Mammary epithelial cell (primary cell): ENCODE results near the gene SORCS2.

Experiments
- CTCF ChIP-seq, 2 donors: IDR thresholded peaks in 1 of 2; conservative IDR thresholded peaks in 1 of 2; 2 replicates each; pipeline ENCODE4 v1.5.1; 2011 to 2012; ENCODE audit warnings: inconsistent platforms in 2 of 2, low read length in 2 of 2, mild to moderate bottlenecking in 2 of 2, control low read depth in 1 of 2, low read depth in 1 of 2; ENCODE audit not compliant: insufficient read depth in 1 of 2; ENCODE audit errors: extremely low read depth in 1 of 2
- EZH2 ChIP-seq: IDR thresholded peaks from 2 replicates; pipeline ENCODE4 v1.6.1; 2012; ENCODE audit warnings: low read length, inconsistent platforms, borderline replicate concordance

- TF ChIP-seq CTCF (conservative IDR thresholded peaks at IDR 0.05 in 1 of 2, IDR thresholded peaks at IDR 0.05 in 1 of 2; ENCODE audit: extremely low read depth in 1 of 2, insufficient read depth in 1 of 2, low read depth in 1 of 2, low read length in 2 of 2) = no peak
- no peak for TF ChIP-seq EZH2
These were observed 70.8 kb downstream of the SORCS2 start for GRCh38 chr4:7263166-7263565.
